ENCODE measurements around the gene SLC66A2. TPM values are rescaled to one million over a fixed set of nuclear protein-coding genes. Genes with fewer than 3 reads are reported as not detected.

SLC66A2 gene
- total RNA-seq, 1 donor from 2014 or later, result 29.1 TPM

DNA sequence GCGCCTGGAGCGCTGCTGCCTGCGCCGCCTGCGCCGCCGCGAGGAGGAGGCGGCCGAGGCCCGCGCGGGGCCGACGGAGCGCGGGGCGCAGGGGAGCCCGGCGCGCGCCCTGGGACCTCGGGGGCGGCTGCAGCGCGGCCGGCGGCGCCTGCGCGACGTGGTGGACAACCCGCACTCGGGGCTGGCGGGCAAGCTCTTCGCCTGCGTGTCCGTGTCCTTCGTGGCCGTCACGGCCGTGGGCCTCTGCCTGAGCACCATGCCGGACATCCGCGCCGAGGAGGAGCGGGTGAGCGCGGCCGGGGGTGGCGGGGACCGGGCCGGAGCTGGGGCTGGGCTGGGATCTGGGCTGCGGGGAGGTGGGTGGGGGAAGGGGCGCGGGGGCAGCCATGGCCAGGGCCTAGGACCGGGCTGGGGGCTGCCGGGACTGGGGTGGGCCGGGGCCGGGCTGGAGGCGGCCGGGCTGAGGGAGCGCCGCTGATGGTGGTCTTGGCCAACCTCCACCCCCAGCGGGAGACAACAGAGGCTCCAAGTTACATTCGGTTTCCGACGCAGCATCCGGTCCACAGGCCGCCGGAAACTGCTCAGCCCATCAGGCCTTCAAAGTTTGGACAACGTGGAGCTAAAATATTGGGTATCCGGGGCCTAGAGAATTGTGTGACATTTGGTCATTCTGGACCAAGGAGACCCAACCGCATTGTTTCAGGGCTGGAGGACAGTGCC lies 87.3 kb downstream of the SLC66A2 start:
- ATAC-seq, result no peak

- ATAC-seq, result no peak
Measured at GRCh38 chr18:79863161-79864005, 88.1 kb downstream of the SLC66A2 start.

- ATAC-seq, result no peak
Measured at GRCh38 chr18:79862562-79862961, 88.9 kb downstream of the SLC66A2 start.

GRCh38 chr18:79861687-79862086 lies 89.8 kb downstream of the SLC66A2 start:
- ATAC-seq, result no peak

DNA sequence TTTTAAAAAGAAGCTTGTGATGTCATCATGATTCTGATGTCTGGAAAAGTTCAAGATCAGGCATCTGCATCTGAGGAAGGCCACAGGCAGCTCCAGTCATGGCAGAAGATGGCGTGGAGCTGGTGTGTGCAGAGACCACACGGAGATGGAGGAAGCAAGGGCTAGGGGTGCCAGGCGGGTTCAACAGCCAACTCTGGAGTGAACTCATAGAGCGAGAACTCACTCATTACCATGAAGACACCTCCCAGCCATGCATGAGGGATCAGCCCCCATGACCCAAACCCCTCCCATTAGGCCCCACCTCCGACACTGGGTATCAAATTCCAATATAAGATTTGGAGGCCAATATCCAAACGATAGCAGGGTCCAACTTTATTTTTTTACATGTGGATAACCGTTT lies 92.1 kb downstream of the SLC66A2 start:
- no peak for ATAC-seq

DNA sequence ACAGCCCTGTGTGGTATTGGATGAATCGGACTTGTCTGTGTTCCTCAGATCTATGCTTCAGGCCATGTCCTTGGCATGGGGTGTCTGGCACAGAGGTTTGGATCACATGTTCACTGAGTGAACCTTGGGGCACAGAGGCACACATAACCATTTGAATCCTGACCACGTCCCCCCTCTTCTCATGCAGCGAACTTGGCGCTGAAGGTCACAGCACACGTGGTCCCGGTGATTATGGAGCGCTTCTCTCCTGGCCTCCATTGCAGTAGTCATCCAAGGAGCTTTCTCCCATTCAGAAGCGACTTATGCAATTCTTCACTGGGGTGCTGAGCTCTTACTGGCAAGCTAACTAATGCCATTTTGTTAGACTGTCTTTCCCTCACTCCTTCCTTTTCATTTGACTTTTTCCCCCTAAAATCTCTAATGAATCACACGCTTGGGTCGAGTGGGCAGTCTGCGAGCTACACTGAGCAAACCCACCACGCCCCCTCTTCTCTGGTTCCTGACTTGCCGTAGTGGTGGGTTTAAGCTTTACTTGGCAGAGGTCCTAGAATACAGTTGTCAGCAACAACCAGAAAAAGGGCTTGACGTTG lies 94.3 kb downstream of the SLC66A2 start:
- peak; percentile 28 for ATAC-seq

GRCh38 chr18:79856119-79857007 lies 95.1 kb downstream of the SLC66A2 start:
- peak; percentile 41 for ATAC-seq

GRCh38 chr18:79855147-79855933 lies 96.1 kb downstream of the SLC66A2 start:
- ATAC-seq, result peak; percentile 22

GRCh38 chr18:79853993-79854364 lies 97.5 kb downstream of the SLC66A2 start:
- ATAC-seq, result no peak

- no peak for ATAC-seq
Measured at GRCh38 chr18:79853303-79853992, 98.0 kb downstream of the SLC66A2 start.

DNA sequence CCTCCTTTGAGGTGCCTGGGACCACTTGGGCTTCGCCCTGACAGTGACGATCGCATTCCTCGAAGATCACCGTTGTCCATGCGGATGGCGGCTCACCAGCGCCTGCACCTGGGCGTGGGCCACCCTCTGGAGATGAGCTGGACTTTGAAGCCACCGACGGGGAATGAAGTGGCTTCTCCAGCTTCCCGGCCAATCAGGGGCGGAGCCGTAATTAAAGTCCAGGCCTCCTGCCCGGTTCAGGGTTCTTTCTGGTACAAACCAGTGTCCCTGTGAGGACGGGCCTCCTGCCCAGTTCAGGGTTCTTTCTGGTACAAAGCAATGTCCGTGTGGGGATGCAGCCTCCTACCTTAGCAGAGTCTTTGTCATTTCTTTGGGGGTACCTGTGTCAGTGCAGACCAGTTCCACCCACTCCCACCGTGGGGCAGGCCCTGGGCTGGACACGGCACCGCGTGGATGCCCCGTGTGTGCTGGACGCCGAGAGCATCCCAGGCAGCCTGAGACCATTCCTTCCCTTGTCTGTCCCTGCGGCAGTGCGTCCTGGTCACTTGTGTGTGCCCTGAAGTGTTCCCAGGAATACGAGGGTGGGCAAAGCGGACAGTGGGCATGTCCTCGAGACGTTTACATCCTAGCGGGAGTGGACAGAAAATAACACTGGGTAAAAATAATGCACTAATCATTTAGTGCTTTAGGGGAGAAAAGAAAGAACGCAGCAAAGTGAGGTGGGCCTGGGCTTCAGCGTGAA lies 98.7 kb downstream of the SLC66A2 start:
- no peak for ATAC-seq

Other genes starting within 250 kb of the SLC66A2 start
- gene KCNG2, start 153.7 kb downstream of the SLC66A2 start, total RNA-seq, result 0.20 TPM
- 15.5 TPM for gene HSBP1L1, start 13.0 kb upstream of the SLC66A2 start, total RNA-seq
- gene TXNL4A, start 36.9 kb upstream of the SLC66A2 start, total RNA-seq, result 77.1 TPM
- gene RBFA, start 82.8 kb upstream of the SLC66A2 start, total RNA-seq, result 19.4 TPM
- 13.3 TPM for gene ADNP2, start 157.6 kb upstream of the SLC66A2 start, total RNA-seq

All from esophagus mucosa (tissue), 1 donor.